Type B pancreatic cell (in vitro differentiated cells): ENCODE data around the gene ZC3H6. TPM values are rescaled to one million over a fixed set of nuclear protein-coding genes. Genes with fewer than 3 reads are reported as not detected.
"Not testable (repeated sequence)": the region's sequence is repeated elsewhere in the genome, so short reads cannot be mapped to it uniquely, and the experiment has no call there.

Experiments used
- DNase-seq: peaks from one replicate; pipeline ENCODE4 v3.0.0; 2021; ENCODE audit warnings: mixed read lengths; ENCODE audit not compliant: unreplicated experiment; ENCODE audit errors: extremely low spot score
- H3K27ac Mint-ChIP-seq: 2 replicates; pipeline ENCODE4 v1.8.0; 2021; ENCODE audit warnings: mild to moderate bottlenecking, mixed read lengths
- H3K27me3 Mint-ChIP-seq: 2 replicates; pipeline ENCODE4 v1.8.0; 2021; ENCODE audit warnings: mixed read lengths
- H3K36me3 Mint-ChIP-seq: 2 replicates; pipeline ENCODE4 v1.8.0; 2021; ENCODE audit warnings: mixed read lengths
- H3K4me1 Mint-ChIP-seq: one replicate; pipeline ENCODE4 v1.8.0; 2021; ENCODE audit warnings: mixed read lengths; ENCODE audit not compliant: unreplicated experiment
- H3K4me3 Mint-ChIP-seq: 2 replicates; pipeline ENCODE4 v1.8.0; 2021; ENCODE audit warnings: mild to moderate bottlenecking, mixed read lengths
- H3K9me3 Mint-ChIP-seq: 2 replicates; pipeline ENCODE4 v1.8.0; 2021; ENCODE audit warnings: mixed read lengths
- total RNA-seq: library from RNA; stranded (reverse); gene quantifications from 2 replicates; pipeline ENCODE4 v1.2.1, GENCODE V29; 2021; ENCODE audit warnings: low replicate concordance
- TF ChIP-seq, protein P1 (sequence below): fragments of 200-600 bp; sonication (generic); conservative IDR thresholded peaks from 2 replicates; pipeline ENCODE4 v1.5.0; 2021; ENCODE audit warnings: antibody characterized with exemption, mild to moderate bottlenecking

ZC3H6 gene
- total RNA-seq, 1 donor from 2014 or later, result 10.1 TPM

DNA sequence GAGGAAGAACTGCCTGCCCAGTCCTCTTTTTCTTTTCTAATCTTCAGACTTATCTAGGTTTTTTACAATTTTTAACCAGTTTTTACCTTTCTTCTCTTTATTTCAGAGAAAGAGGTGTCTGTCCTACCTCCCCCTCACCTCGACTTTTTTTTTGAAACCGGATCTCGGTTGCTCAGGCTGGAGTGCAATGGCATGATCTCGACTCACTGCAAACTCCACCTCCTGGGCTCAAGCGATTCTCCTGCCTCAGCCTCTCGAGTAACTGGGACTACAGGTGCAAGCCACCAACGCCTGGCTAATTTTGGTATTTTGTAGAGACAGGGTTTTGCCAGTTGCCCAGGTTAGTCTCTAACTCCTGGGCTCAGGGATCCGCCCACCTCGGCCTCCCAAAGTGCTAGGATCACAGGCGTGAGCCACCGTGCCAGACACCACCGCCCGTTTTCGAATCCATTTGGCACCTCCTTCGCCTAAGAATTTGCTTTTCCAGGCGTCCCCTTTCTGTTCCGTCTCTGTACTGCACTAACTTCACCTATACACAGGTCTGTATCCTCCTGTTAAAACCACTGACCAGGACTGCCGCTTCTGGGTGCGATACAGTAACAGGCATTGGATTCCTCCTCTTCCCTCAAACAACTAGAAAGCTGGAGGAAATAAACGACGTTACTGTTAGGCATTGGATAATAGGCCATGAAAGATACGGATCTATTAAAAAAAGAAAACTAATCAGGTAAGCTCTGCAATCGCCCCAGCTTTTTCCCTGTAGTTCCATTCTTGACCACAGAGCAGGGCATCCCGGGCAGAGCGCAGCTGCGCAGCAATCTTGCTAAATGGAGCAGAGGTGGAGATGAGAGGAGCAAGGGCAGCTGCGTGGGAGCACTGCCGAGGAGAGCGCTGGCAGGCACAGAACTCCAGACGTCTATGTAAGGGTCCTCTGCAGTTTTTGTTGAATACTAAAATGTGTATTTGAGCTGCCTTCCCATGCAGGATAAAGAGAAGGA, 69.9 kb downstream of the ZC3H6 start:
- no peaks in the 10 kb centered on the region for H3K27me3 Mint-ChIP-seq
- peaks cover under 1% of the 10 kb centered on the region for H3K4me1 Mint-ChIP-seq
- H3K36me3 Mint-ChIP-seq, result no peaks in the 10 kb centered on the region
- H3K27ac Mint-ChIP-seq, result no peak overlapping the region
- DNase-seq, result no peak
- H3K4me3 Mint-ChIP-seq, result no peak overlapping the region
- TF ChIP-seq, protein P1, sequence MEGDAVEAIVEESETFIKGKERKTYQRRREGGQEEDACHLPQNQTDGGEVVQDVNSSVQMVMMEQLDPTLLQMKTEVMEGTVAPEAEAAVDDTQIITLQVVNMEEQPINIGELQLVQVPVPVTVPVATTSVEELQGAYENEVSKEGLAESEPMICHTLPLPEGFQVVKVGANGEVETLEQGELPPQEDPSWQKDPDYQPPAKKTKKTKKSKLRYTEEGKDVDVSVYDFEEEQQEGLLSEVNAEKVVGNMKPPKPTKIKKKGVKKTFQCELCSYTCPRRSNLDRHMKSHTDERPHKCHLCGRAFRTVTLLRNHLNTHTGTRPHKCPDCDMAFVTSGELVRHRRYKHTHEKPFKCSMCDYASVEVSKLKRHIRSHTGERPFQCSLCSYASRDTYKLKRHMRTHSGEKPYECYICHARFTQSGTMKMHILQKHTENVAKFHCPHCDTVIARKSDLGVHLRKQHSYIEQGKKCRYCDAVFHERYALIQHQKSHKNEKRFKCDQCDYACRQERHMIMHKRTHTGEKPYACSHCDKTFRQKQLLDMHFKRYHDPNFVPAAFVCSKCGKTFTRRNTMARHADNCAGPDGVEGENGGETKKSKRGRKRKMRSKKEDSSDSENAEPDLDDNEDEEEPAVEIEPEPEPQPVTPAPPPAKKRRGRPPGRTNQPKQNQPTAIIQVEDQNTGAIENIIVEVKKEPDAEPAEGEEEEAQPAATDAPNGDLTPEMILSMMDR, result peak; percentile 31
- H3K9me3 Mint-ChIP-seq, result no peaks in the 10 kb centered on the region

DNA sequence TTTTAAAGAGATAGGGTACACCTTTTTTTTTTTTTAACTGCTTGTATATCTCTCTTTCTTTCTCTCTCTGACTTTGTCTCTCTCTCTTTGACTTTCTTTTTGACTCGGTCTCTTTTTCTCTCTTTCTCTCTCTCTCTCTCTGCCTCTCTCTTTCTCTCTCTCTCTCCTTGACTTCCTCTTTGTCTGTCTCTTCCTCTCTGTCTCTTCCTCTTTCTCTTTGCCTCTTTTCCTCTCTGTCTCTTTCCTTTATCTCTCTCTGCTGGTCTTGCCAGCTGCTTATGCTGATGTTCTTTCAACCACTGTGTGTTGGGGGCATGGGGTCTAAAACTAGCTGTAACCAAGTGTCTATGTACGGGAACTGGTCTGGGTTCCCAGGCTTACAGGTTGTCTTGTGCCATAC, 76.9 kb downstream of the ZC3H6 start:
- H3K36me3 Mint-ChIP-seq, H3K4me3 Mint-ChIP-seq, DNase-seq, H3K4me1 Mint-ChIP-seq, H3K27ac Mint-ChIP-seq, H3K9me3 Mint-ChIP-seq, H3K27me3 Mint-ChIP-seq: not testable (repeated sequence)

- not testable (repeated sequence) for H3K36me3 Mint-ChIP-seq, H3K4me1 Mint-ChIP-seq, H3K4me3 Mint-ChIP-seq, H3K27ac Mint-ChIP-seq, H3K9me3 Mint-ChIP-seq, H3K27me3 Mint-ChIP-seq, DNase-seq
Observed at GRCh38 chr2:112352809-112353603, 77.6 kb downstream of the ZC3H6 start.

- not testable (repeated sequence) for H3K27me3 Mint-ChIP-seq, H3K36me3 Mint-ChIP-seq, DNase-seq, H3K27ac Mint-ChIP-seq, H3K4me3 Mint-ChIP-seq, H3K4me1 Mint-ChIP-seq, H3K9me3 Mint-ChIP-seq
Observed at GRCh38 chr2:112354335-112354734, 78.9 kb downstream of the ZC3H6 start.

GRCh38 chr2:112360055-112360454, 84.7 kb downstream of the ZC3H6 start:
- not testable (repeated sequence) for H3K4me1 Mint-ChIP-seq, DNase-seq, H3K27me3 Mint-ChIP-seq, H3K36me3 Mint-ChIP-seq, H3K9me3 Mint-ChIP-seq, H3K27ac Mint-ChIP-seq, H3K4me3 Mint-ChIP-seq

Other genes starting within 250 kb of the ZC3H6 start
- 15.5 and 27.2 TPM in 2 replicates for gene TMEM87B, start 220.3 kb upstream of the ZC3H6 start, total RNA-seq
- 4.2 and 9.5 TPM in 2 replicates for gene FBLN7, start 137.2 kb upstream of the ZC3H6 start, total RNA-seq
- gene ZC3H8, start 20.6 kb upstream of the ZC3H6 start, total RNA-seq, result 12.6 and 20.7 TPM in 2 replicates
- 5.5 and 10.7 TPM in 2 replicates for gene RGPD8, start 158.0 kb downstream of the ZC3H6 start, total RNA-seq
- 17.4 and 58.6 TPM in 2 replicates for gene TTL, start 206.6 kb downstream of the ZC3H6 start, total RNA-seq